Fibroblast of lung (primary cell): Measurements from ENCODE around the gene COL18A1. TPM values are rescaled to one million over a fixed set of nuclear protein-coding genes. Genes with fewer than 3 reads are reported as not detected.

Source experiments
- DNase-seq, 2 donors: peaks; one replicate each; pipeline versions ENCODE4 v3.0.0 to v3.0.0-alpha.2; 2010; ENCODE audit warnings: low read depth in 2 of 2
- H2AFZ ChIP-seq: 2 replicates; pipeline ENCODE4 v1.5.1; 2012; ENCODE audit warnings: low read length, control low read depth, inconsistent platforms
- H3K27ac ChIP-seq: 2 replicates; pipeline ENCODE4 v1.5.1; 2011; ENCODE audit warnings: low read length, control low read depth; ENCODE audit not compliant: insufficient read depth
- H3K27me3 ChIP-seq: 2 replicates; pipeline ENCODE4 v1.5.1; 2011; ENCODE audit warnings: mild to moderate bottlenecking, low read length; ENCODE audit not compliant: control insufficient read depth, insufficient read depth
- H3K36me3 ChIP-seq: 2 replicates; pipeline ENCODE4 v1.5.1; 2011; ENCODE audit warnings: low read length; ENCODE audit not compliant: control insufficient read depth, insufficient read depth
- H3K4me1 ChIP-seq: 2 replicates; pipeline ENCODE4 v1.5.1; 2011; ENCODE audit warnings: low read length; ENCODE audit not compliant: control insufficient read depth, insufficient read depth; ENCODE audit errors: extremely low read depth
- H3K4me2 ChIP-seq: 2 replicates; pipeline ENCODE4 v1.5.1; 2011; ENCODE audit warnings: low read length, control low read depth; ENCODE audit not compliant: insufficient read depth; ENCODE audit errors: extremely low read depth
- H3K4me3 ChIP-seq, 4 experiments: fragments of 200-600 bp in 1 of 4; sonication (generic) in 1 of 4; replicated peaks in 1 of 4; 2 replicates each; pipeline ENCODE4 v1.5.1; 2011 to 2016; ENCODE audit warnings: low read length in 4 of 4, low read depth in 3 of 4, mild to moderate bottlenecking in 3 of 4, control low read depth in 2 of 4, inconsistent platforms in 1 of 4, mixed read lengths in 1 of 4; ENCODE audit not compliant: insufficient read depth in 1 of 4; ENCODE audit errors: control extremely low read depth in 1 of 4
- H3K79me2 ChIP-seq: 2 replicates; pipeline ENCODE4 v1.5.1; 2012; ENCODE audit warnings: mild to moderate bottlenecking, low read length, inconsistent platforms; ENCODE audit not compliant: control insufficient read depth, insufficient read depth
- H3K9ac ChIP-seq: 2 replicates; pipeline ENCODE4 v1.5.1; 2011; ENCODE audit warnings: mild to moderate bottlenecking, low read length, control low read depth; ENCODE audit not compliant: insufficient read depth
- H3K9me3 ChIP-seq: 2 replicates; pipeline ENCODE4 v1.5.1; 2012; ENCODE audit warnings: low read depth, low read length; ENCODE audit not compliant: control insufficient read depth, insufficient read depth
- H4K20me1 ChIP-seq: 2 replicates; pipeline ENCODE4 v1.5.1; 2011; ENCODE audit warnings: low read length; ENCODE audit not compliant: control insufficient read depth, insufficient read depth; ENCODE audit errors: extremely low read depth
- EZH2 ChIP-seq: IDR thresholded peaks from 2 replicates; pipeline ENCODE4 v1.5.1; 2012; ENCODE audit warnings: low read length, control low read depth, mild to moderate bottlenecking; ENCODE audit errors: missing control alignments
- polyA plus RNA-seq, 2 donors: library from polyadenylated mRNA; depleted of rRNA in 1 of 2; stranded (reverse) in 1 of 2; unstranded in 1 of 2; fragments of >200 nt; gene quantifications; 2 replicates each; pipeline ENCODE4 v1.2.1, GENCODE V29; 2011 to 2012; ENCODE audit warnings: missing spikeins in 1 of 2
- total RNA-seq: library from RNA; depleted of rRNA; stranded (reverse); fragments of >200 nt; gene quantifications from 2 replicates; pipeline ENCODE4 v1.2.1, GENCODE V29; 2014
- TF ChIP-seq, protein P1 (sequence below), 2 donors: IDR thresholded peaks in 1 of 2; conservative IDR thresholded peaks in 1 of 2; 1 replicate in 1 of 2; 2 replicates in 1 of 2; pipeline ENCODE4 v1.5.1; 2011 to 2012; ENCODE audit warnings: low read length in 2 of 2, control low read depth in 1 of 2, inconsistent platforms in 1 of 2, low read depth in 1 of 2, mild to moderate bottlenecking in 1 of 2

Gene COL18A1
- total and polyA plus RNA-seq, 2 donors (not counting 1 experiment from before 2014, with no cell fraction given), result 24.3 to 38.8 TPM

DNA sequence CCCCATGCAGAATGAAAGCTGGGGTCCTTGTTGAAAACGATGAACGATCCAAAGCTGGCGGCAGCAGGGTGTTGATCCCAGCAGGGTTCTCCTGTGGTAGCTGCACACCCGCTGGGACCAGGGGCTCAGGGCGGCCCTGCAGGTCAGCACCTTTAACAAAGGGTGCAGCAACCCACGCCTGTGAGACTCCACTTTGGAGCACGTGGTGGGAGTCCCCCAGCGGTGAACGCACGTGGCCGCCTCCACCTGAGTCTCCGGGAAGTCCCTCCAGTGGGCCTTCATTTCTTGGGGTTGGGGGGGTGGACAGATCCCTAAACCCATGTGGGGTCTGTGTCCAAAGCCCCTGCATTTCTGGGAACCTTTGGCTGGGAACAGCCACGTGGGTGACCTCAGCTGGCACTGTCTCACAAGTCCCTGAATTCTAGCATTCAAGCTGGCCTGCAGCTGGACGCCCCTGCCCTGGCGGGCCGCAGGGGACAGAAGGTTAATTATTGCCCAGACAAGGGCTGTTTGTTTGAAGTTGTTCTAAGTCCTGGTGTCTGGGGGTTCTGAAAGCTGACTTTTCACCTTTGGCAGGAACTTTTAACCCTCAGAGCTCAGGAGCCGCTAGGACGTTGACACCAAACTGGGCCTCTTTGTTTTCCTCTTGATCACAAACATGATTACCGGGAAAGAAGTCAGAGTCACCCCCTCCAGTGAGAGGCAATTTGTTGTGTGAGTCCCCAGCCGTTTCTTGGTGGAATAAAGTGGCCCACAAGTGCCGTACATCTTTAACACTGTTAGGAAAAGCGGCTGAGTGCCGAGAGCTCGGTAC lies 64.5 kb downstream of the COL18A1 start:
- Histone ChIP-seq H3K36me3 (peaks cover 4% of the 10 kb centered on the region), H3K79me2 (peaks cover 3% of the 10 kb centered on the region), H3K4me2 (peak overlapping the region; percentile 11), H3K27ac (peak overlapping the region; percentile 90), H3K4me3 (no peak overlapping the region), H3K4me1 (peaks cover 20% of the 10 kb centered on the region), H3K27me3 (no peaks in the 10 kb centered on the region), H4K20me1 (no peaks in the 10 kb centered on the region), H2AFZ (no peak overlapping the region), H3K9ac (no peak overlapping the region), H3K9me3 (no peaks in the 10 kb centered on the region)
- DNase-seq, result peak in 1 of 2 donors; percentile 24
- TF ChIP-seq, protein P1, sequence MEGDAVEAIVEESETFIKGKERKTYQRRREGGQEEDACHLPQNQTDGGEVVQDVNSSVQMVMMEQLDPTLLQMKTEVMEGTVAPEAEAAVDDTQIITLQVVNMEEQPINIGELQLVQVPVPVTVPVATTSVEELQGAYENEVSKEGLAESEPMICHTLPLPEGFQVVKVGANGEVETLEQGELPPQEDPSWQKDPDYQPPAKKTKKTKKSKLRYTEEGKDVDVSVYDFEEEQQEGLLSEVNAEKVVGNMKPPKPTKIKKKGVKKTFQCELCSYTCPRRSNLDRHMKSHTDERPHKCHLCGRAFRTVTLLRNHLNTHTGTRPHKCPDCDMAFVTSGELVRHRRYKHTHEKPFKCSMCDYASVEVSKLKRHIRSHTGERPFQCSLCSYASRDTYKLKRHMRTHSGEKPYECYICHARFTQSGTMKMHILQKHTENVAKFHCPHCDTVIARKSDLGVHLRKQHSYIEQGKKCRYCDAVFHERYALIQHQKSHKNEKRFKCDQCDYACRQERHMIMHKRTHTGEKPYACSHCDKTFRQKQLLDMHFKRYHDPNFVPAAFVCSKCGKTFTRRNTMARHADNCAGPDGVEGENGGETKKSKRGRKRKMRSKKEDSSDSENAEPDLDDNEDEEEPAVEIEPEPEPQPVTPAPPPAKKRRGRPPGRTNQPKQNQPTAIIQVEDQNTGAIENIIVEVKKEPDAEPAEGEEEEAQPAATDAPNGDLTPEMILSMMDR (conservative IDR thresholded peaks at IDR 0.05 in 1 of 2, IDR thresholded peaks at IDR 0.05 in 1 of 2; ENCODE audit: low read depth in 1 of 2, low read length in 2 of 2), result no peak

DNA sequence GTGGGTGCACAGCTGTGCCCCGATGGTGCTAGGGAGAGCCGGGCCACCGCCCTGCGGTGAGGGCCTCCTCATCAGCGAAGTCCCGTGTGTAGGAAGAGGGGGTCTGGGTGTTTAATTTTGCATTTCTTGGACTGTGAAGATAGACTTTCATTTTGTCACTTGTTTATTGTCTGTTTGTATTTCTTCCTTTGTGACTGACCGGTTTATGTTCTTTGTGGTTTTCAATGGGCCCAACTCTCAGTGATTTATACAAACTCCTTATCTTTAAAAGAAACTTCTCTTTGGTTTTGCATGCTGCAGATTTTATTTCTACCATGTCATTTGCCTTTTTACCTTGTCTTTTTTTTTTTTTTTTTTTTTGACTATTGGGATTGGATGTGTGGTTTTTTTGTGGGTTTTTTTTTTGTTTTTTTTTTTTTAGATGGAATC lies 65.1 kb downstream of the COL18A1 start:
- H3K27ac ChIP-seq, result peak overlapping the region; percentile 90
- DNase-seq, result peak; percentile 58 to 82
- H3K36me3 ChIP-seq, result peaks cover 6% of the 10 kb centered on the region
- peaks cover 3% of the 10 kb centered on the region for H3K79me2 ChIP-seq
- no peaks in the 10 kb centered on the region for H3K27me3 ChIP-seq
- TF ChIP-seq, protein P1 (conservative IDR thresholded peaks at IDR 0.05 in 1 of 2, IDR thresholded peaks at IDR 0.05 in 1 of 2; ENCODE audit: low read depth in 1 of 2, low read length in 2 of 2), result no peak
- no peak for TF ChIP-seq EZH2
- H3K4me3 ChIP-seq, result no peak overlapping the region
- no peaks in the 10 kb centered on the region for H3K9me3 ChIP-seq
- H4K20me1 ChIP-seq, result no peaks in the 10 kb centered on the region
- H3K4me1 ChIP-seq, result peaks cover 20% of the 10 kb centered on the region
- H3K9ac ChIP-seq, result no peak overlapping the region
- H2AFZ ChIP-seq, result no peak overlapping the region
- peak overlapping the region; percentile 11 for H3K4me2 ChIP-seq

DNA sequence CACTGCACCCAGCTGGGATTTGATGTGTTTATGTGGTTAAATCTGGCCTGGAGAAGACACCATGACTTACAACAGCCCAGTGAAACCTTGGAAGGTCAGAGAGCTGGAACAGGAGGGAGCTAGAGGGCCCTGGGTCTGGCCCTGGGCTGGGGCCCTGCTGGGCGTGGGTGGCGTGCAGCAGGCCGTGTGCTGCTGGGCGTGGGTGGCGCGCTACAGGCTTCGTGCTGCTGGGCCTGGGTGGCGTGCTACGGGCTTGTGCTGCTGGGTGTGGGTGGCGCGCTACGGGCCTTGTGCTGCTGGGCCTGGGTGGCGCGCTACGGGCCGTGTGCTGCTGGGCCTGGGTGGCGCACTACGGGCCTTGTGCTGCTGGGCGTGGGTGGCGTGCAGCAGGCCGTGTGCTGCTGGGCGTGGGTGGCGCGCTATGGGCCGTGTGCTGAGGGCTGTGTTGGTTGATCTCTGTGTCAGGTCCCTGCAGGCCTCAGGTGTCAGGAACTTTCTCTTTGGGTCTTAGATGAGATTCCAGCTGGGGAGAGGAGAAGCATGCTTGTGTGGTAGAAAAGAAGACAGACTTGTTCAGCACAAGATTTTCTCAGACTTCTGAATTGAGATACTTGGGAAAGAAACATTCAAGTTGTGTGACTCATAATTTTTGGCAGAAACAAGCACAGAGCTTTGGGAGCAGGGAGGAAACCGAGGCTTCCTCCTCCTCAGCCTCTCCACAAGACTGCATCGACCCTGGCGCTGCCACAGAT lies 66.0 kb downstream of the COL18A1 start:
- Histone ChIP-seq H2AFZ (no peak overlapping the region), H3K36me3 (peaks cover 7% of the 10 kb centered on the region), H4K20me1 (no peaks in the 10 kb centered on the region), H3K4me2 (peak overlapping the region; percentile 86), H3K27ac (peak overlapping the region; percentile 90), H3K4me3 (peak overlapping the region in 3 of 4 experiments; percentile 9 to 34 (median 23)), H3K9ac (peak overlapping the region; percentile 63), H3K9me3 (no peaks in the 10 kb centered on the region), H3K79me2 (peaks cover 3% of the 10 kb centered on the region), H3K27me3 (no peaks in the 10 kb centered on the region), H3K4me1 (peaks cover 20% of the 10 kb centered on the region)
- TF ChIP-seq, protein P1 (conservative IDR thresholded peaks at IDR 0.05 in 1 of 2, IDR thresholded peaks at IDR 0.05 in 1 of 2; ENCODE audit: low read depth in 1 of 2, low read length in 2 of 2), result no peak
- no peak for TF ChIP-seq EZH2
- DNase-seq, result peak; percentile 95 to 96
